ENCODE measurements around the gene SLA2.
"Not testable (repeated sequence)": the region's sequence is repeated elsewhere in the genome, so short reads cannot be mapped to it uniquely, and the experiment has no call there.

The SLA2 gene

GRCh38 chr20:36647196-36648121 is 1.5 kb upstream of the SLA2 start:
- H3K4me3 ChIP-seq (ENCODE audit: low read depth, low read length): no peak overlapping the region
- no peak for DNase-seq (ENCODE audit: low read depth)

DNA sequence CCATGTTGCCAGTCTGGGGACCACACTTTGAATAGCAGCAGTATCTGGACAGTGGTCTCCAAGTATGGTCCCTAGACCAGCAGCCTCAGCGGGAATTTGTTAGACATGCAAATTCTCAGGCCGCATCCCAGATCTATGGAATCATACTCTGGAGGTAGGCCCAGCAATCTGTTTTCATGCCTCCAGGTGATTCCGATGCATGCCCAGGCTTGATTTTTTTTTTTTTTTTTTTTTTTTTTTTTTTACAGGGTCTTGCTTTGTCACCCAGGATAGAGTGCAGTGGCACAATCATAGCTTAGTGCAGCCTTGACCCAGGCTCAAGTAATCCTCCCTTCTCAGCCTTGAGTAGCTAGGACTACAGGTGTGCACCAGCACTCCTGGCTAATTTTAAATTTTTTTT is 682 bp upstream of the SLA2 start:
- no peak overlapping the region for H3K4me3 ChIP-seq (ENCODE audit: low read depth, low read length)
- DNase-seq (ENCODE audit: low read depth): no peak

GRCh38 chr20:36645353-36645752 is 643 bp downstream of the SLA2 start:
- no peak for DNase-seq (ENCODE audit: low read depth)
- no peak overlapping the region for H3K4me3 ChIP-seq (ENCODE audit: low read depth, low read length)

DNA sequence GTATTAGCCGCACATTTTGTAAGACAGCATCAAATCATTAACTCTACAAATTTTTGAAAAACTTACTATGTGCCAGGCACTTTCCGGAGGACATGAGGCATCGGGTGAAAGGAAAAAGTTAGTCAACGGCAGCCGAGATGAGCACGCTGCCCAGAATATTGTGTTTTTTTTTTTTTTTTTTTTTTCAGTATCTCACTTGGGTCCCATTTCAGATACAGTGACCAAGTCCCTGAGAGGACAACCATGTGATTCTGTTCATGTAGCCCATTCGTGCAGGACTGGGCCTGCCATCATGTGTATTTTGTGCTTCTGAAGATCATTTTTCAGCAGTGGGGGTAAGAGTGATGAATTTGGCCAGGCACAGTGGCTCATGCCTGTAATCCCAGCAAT is 1.3 kb downstream of the SLA2 start:
- no peak for DNase-seq (ENCODE audit: low read depth)
- no peak overlapping the region for H3K4me3 ChIP-seq (ENCODE audit: low read depth, low read length)

DNA sequence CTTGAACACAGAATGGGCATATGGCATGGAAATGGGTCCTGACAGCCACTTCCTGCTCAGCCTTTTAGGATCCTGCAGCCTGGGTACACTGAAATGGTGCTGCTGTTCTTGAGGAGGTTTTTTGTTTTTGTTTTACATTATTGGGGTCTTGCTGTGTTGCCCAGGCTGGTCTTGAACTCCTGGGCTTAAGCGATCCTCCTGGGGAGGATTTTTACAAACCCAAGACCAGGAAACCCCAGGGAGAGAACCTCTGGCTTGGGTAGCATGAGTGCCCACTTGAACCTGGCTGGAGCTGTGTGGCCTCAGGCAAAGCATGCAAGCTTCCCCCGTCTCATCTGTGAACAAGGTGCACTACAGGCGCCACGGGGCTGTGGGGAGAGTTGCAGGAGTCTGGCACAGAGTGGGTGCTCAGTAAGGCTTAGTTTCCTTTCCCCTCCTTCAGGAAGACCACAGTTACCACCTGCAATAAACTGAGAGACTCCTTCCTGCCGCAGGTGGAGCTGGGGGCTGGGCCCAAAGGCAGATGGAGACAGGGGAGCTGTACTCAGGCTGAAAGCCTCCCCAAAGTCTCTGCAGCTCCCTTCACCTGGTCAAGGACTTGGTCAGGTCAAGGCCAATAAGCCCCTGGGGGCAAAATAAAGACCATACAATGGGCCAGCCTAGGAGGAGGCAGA is 1.8 kb downstream of the SLA2 start:
- H3K4me3 ChIP-seq (ENCODE audit: low read depth, low read length): no peak overlapping the region
- no peak for DNase-seq (ENCODE audit: low read depth)

DNA sequence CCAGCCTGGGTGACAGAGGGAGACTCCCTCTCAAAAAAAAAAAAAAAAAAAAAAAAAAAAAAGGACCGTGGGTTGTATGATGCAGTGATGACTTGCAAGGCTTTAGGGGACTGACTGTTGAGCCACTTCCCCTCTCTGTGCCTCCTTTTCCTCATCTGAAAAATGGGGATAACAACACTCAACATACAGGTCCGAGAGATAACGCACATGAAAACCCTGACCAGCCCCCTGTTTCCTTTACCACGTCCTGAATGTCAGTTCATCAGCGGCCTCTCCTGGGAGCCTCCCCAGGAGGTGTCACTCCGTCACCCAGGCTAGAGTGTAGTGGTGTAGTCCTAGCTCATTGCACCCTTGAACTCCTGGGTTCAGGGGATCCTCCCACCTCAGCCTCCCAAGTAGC is 3.9 kb downstream of the SLA2 start:
- no peak overlapping the region for H3K4me3 ChIP-seq (ENCODE audit: low read depth, low read length)
- DNase-seq (ENCODE audit: low read depth): no peak

DNA sequence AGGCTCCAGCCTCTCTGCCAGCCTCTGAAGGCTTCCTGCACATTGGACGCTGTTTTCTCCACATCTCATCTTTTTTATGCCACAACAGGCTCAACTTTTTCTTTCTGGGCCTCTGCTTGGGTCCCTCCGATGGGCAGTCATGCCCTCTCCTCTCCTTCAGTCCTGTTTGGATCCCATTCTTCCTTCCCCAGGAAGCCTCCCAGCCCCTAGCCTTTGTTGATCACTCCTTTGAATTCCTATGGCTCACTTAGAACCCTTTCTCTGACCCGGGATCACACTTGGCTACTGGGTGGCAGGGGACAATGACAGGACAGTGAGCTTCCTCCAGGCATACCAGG is 4.5 kb downstream of the SLA2 start:
- no peak for DNase-seq (ENCODE audit: low read depth)

DNA sequence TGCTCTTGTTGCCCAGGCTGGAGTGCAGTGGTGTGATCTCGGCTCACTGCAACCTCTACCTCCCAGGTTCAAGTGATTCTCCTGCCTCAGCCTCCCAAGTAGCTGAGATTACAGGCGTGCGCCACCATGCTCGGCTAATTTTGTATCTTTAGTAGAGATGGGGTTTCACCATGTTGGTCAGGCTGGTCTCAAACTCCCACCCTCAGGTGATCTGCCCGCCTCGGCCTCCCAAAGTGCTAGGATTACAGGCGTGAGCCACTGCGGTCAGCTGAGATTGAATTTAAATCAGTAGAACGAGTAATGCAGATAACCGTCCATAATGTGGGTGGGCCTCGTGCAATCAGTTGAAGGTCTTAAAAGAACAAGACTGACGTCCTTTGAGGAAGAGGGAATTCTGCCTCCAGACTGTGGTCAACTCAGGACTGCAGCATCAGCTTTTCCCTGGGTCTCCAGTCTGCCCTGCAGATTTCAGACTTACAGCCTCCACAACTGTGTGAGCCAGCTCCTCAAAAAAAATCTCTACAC is 7.1 kb downstream of the SLA2 start:
- not testable (repeated sequence) for H3K4me3 ChIP-seq (ENCODE audit: low read depth, low read length); DNase-seq (ENCODE audit: low read depth)

More for the DNA sequence above, 4.5 kb downstream of the SLA2 start:
- H3K4me3 ChIP-seq (ENCODE audit: low read depth, low read length): no peak overlapping the region

DNA sequence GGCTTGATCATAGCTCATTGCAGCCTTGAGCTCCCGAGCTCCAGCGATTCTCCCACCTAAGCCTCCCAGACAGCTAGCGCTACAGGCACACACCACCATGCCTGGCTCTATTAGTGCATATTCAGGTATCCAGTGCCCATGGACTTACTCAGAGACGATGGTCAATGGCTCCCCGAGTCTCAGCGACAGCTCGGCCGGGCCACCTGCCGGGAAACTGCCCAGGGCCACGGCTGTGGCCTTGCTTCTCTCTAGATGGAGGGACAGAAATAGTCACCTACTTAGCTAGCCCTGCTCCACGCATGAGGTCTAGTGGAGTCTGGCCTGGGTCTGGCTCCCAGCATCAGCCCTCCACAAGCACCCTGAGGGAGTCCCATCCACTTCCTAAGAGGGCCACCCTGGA is 11.7 kb downstream of the SLA2 start:
- no peak overlapping the region for H3K4me3 ChIP-seq (ENCODE audit: low read depth, low read length)
- DNase-seq (ENCODE audit: low read depth): no peak

DNA sequence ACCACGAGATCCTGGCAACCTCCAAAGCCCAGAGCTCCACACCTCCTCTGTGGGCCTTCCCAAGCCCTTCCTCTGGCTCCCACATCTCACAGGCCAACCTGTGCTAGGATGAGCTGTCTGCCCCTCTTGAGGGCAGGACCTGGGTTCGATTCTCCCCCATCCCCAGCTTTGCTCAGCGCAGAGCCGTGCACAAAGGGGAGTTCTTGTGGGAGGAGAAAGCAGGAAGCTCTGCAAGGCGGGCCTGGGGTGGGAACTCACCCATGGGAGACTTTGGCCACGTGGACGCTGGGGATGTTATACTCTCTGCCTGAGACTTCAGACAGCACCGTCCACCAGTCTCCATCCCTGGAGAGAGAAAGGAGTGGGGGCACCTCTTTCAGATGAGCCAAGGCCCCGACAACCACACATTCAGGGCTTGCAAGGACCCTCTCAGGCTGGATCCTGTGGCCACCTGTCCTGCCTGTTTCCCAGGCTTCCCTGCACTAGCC is 12.7 kb downstream of the SLA2 start:
- no peak overlapping the region for H3K4me3 ChIP-seq (ENCODE audit: low read depth, low read length)
- no peak for DNase-seq (ENCODE audit: low read depth)

DNA sequence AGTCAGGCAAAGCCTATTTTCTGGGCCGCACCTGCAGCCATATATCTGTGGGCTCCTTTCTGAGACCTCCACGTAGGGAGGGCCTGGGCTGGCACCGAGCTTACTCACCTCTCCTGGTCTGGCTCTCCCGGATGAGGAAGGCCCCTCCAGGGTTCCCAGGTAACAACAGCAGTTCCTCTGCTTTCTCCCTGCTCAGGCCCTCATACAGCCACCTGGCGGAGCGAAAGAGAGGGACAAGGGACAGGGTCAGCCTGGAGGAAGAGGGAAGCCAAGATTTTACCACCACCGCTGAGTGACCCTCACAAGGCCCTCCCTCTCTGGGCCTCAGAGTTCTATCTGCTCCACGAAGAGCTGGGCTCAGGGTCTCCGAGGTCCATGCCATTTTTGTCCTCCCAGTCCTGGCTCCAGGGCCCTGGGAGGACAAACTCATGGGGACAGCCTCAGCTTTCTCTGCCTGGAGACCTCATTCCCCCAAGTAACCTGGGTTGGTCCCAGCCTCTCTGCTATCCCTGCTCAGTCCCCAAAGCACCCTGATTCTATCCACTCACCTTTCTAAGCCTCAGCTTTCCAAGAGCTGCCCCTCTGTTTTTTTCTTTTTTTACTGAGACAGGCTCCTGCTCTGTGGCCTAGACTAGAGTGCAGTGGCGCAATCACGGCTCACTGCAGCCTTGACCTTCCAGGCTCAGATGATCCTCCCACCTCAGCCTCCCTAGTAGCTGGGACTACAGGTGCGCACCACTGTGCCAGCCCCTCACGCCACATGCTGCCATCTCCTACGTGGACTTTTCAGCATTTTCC is 13.3 kb downstream of the SLA2 start:
- no peak overlapping the region for H3K4me3 ChIP-seq (ENCODE audit: low read depth, low read length)
- no peak for DNase-seq (ENCODE audit: low read depth)

DNA sequence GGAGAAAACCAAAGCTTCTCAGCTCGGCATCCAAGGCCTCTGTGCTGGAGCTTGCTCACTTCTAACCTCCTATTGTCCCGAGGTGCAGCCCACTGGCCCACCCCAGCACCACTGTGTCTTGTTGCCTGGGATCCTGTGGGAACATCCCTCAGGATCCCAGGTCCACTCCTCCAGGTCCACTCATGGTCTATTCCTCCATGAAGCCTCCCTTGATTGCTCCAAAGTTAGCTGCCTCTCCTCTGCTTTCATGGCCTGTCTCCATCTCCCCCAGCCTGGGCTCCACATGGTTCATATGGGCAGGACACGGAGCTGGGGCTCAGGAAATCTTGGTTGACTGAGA is 13.9 kb downstream of the SLA2 start:
- no peak for DNase-seq (ENCODE audit: low read depth)
- no peak overlapping the region for H3K4me3 ChIP-seq (ENCODE audit: low read depth, low read length)

- DNase-seq (ENCODE audit: low read depth): no peak
- no peak overlapping the region for H3K4me3 ChIP-seq (ENCODE audit: low read depth, low read length)
Measured at GRCh38 chr20:36631646-36632045, 14.3 kb downstream of the SLA2 start.

DNA sequence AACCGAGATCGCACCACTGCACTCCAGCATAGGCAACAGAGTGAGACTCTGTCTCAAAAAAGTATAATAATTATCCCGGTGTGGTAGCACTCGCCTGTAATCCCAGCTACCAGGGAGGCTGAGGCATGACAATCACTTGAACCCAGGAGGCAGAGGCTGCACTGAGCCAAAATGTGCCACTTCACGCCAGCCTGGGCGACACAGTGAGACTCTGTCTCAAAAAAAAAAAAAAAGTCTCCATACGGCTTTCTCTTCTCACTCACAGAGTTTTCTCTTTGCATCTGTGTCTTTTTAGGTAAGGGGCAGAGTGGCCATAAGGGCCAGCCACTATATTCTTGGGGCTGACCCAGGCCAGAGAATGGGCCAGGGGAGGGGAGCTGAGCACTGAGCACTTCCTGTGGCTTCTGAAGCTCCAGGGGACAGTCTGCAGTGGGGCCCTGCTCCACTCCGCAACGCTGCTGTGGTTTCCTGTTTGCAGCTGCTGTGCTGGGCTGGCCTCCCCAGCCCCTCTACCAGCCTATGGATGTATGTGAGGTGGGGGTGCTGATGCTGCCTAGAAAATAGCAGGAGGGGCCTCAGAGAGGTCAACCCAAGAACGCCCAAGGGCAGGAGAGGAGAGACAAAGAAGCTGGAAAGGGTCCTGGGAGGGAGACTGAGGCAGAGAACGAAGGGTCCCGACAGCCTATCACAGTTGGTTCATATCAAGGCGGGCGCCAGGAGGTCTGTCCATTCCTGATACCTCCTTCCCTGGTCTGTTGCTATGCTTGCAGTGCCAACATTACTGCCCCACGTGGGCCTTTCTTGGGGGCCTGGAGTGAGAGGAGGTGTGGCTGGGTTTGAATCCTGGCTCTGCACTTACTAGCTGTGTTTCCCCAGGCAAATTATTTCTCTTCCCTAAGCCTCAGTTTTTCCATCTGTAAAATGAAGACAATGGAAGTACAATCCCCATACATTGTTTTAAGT is 16.0 kb downstream of the SLA2 start:
- DNase-seq (ENCODE audit: low read depth): no peak
- no peak overlapping the region for H3K4me3 ChIP-seq (ENCODE audit: low read depth, low read length)

- DNase-seq (ENCODE audit: low read depth): peak; percentile 21
- no peak overlapping the region for H3K4me3 ChIP-seq (ENCODE audit: low read depth, low read length)
Measured at GRCh38 chr20:36628076-36628475, 17.9 kb downstream of the SLA2 start.

DNA sequence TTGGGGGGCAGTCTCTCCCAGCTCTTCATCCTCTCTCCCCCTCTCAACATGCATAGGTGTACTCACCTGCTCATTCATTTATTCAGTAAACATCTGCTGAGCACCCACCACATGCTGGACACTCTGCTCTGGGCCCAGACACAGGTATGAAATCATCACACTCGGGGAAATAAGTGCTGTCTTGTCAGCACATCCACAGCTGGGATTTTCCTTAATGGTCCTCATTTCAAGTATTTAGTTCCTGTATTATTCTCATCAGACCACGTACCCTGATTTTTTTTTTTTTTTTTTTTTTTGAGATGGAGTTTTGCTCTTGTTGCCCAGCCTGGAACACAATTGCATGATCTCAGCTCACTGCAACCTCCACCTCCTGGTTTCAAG is 21.1 kb downstream of the SLA2 start:
- DNase-seq (ENCODE audit: low read depth): no peak

DNA sequence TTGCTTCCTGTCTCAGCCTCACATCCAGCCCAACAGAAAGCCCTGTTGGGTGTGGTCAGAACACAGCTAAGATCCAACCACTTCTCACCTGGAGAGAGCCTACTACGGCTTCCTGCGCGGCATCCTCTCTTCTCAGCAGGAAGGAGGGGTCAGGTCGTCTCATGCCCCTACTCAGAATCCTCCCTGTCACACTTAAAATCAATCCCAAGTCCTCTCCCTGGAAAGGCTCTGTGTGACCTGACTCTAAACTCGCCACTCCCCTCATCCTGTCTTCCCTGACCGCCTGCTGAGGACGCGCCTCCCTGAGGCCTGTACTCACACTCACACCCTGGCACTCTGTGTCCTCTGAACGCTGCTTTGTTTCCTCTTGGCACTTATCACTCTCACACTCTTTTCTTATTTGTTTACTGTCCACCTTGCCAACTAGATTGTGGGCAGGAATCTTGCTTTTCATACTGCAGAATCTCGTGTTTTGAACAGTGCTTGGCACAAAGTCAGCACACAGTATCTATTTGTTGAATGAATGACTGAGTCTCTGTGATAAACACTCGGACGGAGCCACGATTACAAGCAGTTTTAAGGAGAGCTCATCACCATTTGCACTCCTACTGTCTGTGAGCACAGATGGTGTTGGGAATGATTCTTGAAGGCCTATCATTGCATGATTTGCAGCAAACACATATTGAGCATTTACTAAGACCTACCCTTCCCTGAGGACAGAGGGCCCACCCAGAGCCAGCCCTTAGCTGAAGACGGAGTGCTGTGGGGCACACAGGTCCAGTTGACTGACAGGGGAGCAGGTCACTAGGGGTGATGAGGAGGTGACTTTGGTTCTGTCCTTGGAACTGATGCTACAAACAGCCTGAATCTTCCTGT is 21.7 kb downstream of the SLA2 start:
- H3K4me3 ChIP-seq (ENCODE audit: low read depth, low read length): no peak overlapping the region
- DNase-seq (ENCODE audit: low read depth): no peak

More for the DNA sequence above, 21.1 kb downstream of the SLA2 start:
- H3K4me3 ChIP-seq (ENCODE audit: low read depth, low read length): no peak overlapping the region

GRCh38 chr20:36623444-36623843 is 22.6 kb downstream of the SLA2 start:
- no peak for DNase-seq (ENCODE audit: low read depth)
- no peak overlapping the region for H3K4me3 ChIP-seq (ENCODE audit: low read depth, low read length)

All from skeletal muscle cell (primary cell).